LNCaP clone FGC (cell line): ENCODE measurements around the gene METTL26.

Experiments used
- DNase-seq: peaks from one replicate; pipeline ENCODE4 v3.0.0-alpha.2; 2011; ENCODE audit warnings: low read depth
- H3K4me3 ChIP-seq: 2 replicates; pipeline ENCODE4 v1.5.1; 2011; ENCODE audit warnings: mild to moderate bottlenecking, low read depth, low read length, control low read depth
- CTCF ChIP-seq: IDR thresholded peaks from 2 replicates; pipeline ENCODE4 v1.5.1; 2012; ENCODE audit warnings: mild to moderate bottlenecking; ENCODE audit not compliant: control insufficient read depth, insufficient read depth; ENCODE audit errors: extremely low read depth

The METTL26 gene

GRCh38 chr16:674214-674881 is 38.2 kb upstream of the METTL26 start:
- no peak for TF ChIP-seq CTCF
- DNase-seq, result no peak
- no peak overlapping the region for H3K4me3 ChIP-seq

GRCh38 chr16:673399-673991 is 37.4 kb upstream of the METTL26 start:
- no peak overlapping the region for H3K4me3 ChIP-seq
- no peak for DNase-seq
- no peak for TF ChIP-seq CTCF

- no peak for TF ChIP-seq CTCF
- no peak for DNase-seq
- H3K4me3 ChIP-seq, result no peak overlapping the region
Observed at GRCh38 chr16:672851-673250, 36.7 kb upstream of the METTL26 start.

GRCh38 chr16:672371-672770 is 36.3 kb upstream of the METTL26 start:
- H3K4me3 ChIP-seq, result no peak overlapping the region
- no peak for DNase-seq
- TF ChIP-seq CTCF, result no peak

GRCh38 chr16:671353-672131 is 35.4 kb upstream of the METTL26 start:
- DNase-seq, result no peak
- no peak for TF ChIP-seq CTCF
- no peak overlapping the region for H3K4me3 ChIP-seq

- H3K4me3 ChIP-seq, result no peak overlapping the region
- DNase-seq, result no peak
- no peak for TF ChIP-seq CTCF
Observed at GRCh38 chr16:670485-671352, 34.6 kb upstream of the METTL26 start.
